Right lobe of liver (tissue), 6 donors: ENCODE data around the gene NABP2. TPM values are rescaled to one million over a fixed set of nuclear protein-coding genes. Genes with fewer than 3 reads are reported as not detected.
A peak's percentile ranks its signal among the peaks of the same experiment; 100 is the strongest.

ENCODE experiments used
- ATAC-seq, 4 donors: fragments of 200-7000 bp; cut with Tn5 transposase; one replicate each; pipeline ENCODE4 v1.9.1; 2020; ENCODE audit warnings: mild to moderate bottlenecking in 4 of 4, moderate library complexity in 4 of 4
- DNase-seq, 3 donors: peaks; one replicate each; pipeline ENCODE4 v3.0.0-alpha.2; 2020
- H3K27ac ChIP-seq, 3 donors: fragments of 200-600 bp; one replicate each; pipeline ENCODE4 v1.8.0; 2022
- H3K27me3 ChIP-seq, 2 donors: fragments of 200-600 bp; one replicate each; pipeline ENCODE4 v1.8.0; 2022
- H3K36me3 ChIP-seq, 4 donors: fragments of 200-600 bp; sonication (generic) in 1 of 4; one replicate each; pipeline versions ENCODE4 v1.5.1 to v1.8.0; 2017 to 2022; ENCODE audit warnings: control low read depth in 1 of 4
- H3K4me1 ChIP-seq, 4 donors: fragments of 200-600 bp; sonication (generic) in 1 of 4; one replicate each; pipeline versions ENCODE4 v1.5.1 to v1.8.0; 2017 to 2022; ENCODE audit warnings: control low read depth in 1 of 4
- H3K4me3 ChIP-seq, 3 donors: fragments of 200-600 bp; one replicate each; pipeline ENCODE4 v1.8.0; 2022
- H3K9me3 ChIP-seq, 4 donors: fragments of 200-600 bp; sonication (generic) in 1 of 4; one replicate each; pipeline versions ENCODE4 v1.5.1 to v1.8.0; 2017 to 2022; ENCODE audit warnings: control low read depth in 1 of 4
- CTCF ChIP-seq, 4 donors: fragments of 200-600 bp in 3 of 4; fragments of 450-650 bp in 1 of 4; IDR thresholded peaks; one replicate each; pipeline versions ENCODE4 v1.5.1 to v1.8.0; 2016 to 2022; ENCODE audit warnings: antibody characterized with exemption in 4 of 4, mild to moderate bottlenecking in 2 of 4
- POLR2A ChIP-seq: fragments of 450-650 bp; IDR thresholded peaks from one replicate; pipeline ENCODE4 v1.6.1; 2017; ENCODE audit warnings: antibody characterized with exemption, mild to moderate bottlenecking
- WGBS: methylation state at CpG from one replicate; pipeline ENCODE4 v1.1.6; 2018; ENCODE audit warnings: low coverage, low lambda C conversion rate; ENCODE audit not compliant: insufficient coverage; ENCODE audit errors: missing lambda C conversion rate; 5-methylcytosine and 5-hydroxymethylcytosine counted together
- intact Hi-C, 2 donors: fragments of 100-400 bp; cut with DNase I; formaldehyde crosslinking; loops; one replicate each; pipeline versions ENCODE4 v1.11.2 to v1.14.1; 2022
- total RNA-seq, 6 experiments: library from RNA; depleted of rRNA in 2 of 6; stranded (reverse); fragments of >200 nt in 2 of 6; fragmentation: NEBNext Ultra II Directional in 3 of 6; extraction: Animal tissue kit (Norgen Biotek cat#: 25700) in 3 of 6; gene quantifications; one replicate each; pipeline versions ENCODE4 v1.1.0 to v1.2.4, GENCODE V29; 2016 to 2023
- donor health status: DM: no; HTN: yes; CAD: no.
- donor health status: DM: no; HTN: no; CAD: no.
- donor health status: DM: no; HTN: no; CAD: no.
- donor health status: DM: no; HTN: yes; CAD: no.
- donor health status: DM: no; HTN: yes; CAD: no.

Gene NABP2
- total RNA-seq, 6 experiments from 2014 or later: 10.3 to 24.3 (median 14.8) TPM

- no peaks in the 10 kb centered on the region for H3K9me3 ChIP-seq
- H3K36me3 ChIP-seq: peaks cover 0 to 18% (median 10%) of the 10 kb centered on the region in 4 donors
- peaks cover 0 to 7% (median 0%) of the 10 kb centered on the region in 4 donors for H3K4me1 ChIP-seq
- WGBS: 30% methylated on average over 1 of the region's 1 CpG
- no peaks in the 10 kb centered on the region for H3K27me3 ChIP-seq
- no peak for TF ChIP-seq POLR2A
- TF ChIP-seq CTCF (IDR thresholded peaks at IDR 0.05): no peak
- DNase-seq (no peak), ATAC-seq (peak in 3 of 4 donors; percentile 14 to 42 (median 29))
- intact Hi-C loops: no loop called here
- H3K4me3 ChIP-seq: no peak overlapping the region
- H3K27ac ChIP-seq: no peak overlapping the region
Measured at GRCh38 chr12:56202366-56202765, 21.8 kb upstream of the NABP2 start.

- DNase-seq: no peak
- TF ChIP-seq CTCF (IDR thresholded peaks at IDR 0.05): no peak
- TF ChIP-seq POLR2A: no peak
- WGBS: 68% methylated on average over 2 of the region's 2 CpGs
- Histone ChIP-seq H3K27ac (no peak overlapping the region), H3K27me3 (no peaks in the 10 kb centered on the region), H3K9me3 (no peaks in the 10 kb centered on the region), H3K4me1 (peaks cover 0 to 7% (median 0%) of the 10 kb centered on the region in 4 donors), H3K4me3 (no peak overlapping the region), H3K36me3 (peaks cover 0 to 23% (median 14%) of the 10 kb centered on the region in 4 donors)
- ATAC-seq: no peak
- intact Hi-C loops: no loop called here
Measured at GRCh38 chr12:56202838-56203237, 21.3 kb upstream of the NABP2 start.

- no peak for DNase-seq
- Histone ChIP-seq H3K4me1 (peaks cover 0 to 7% (median 0%) of the 10 kb centered on the region in 4 donors), H3K36me3 (peaks cover 0 to 33% (median 17%) of the 10 kb centered on the region in 4 donors), H3K4me3 (no peak overlapping the region), H3K27me3 (no peaks in the 10 kb centered on the region), H3K27ac (no peak overlapping the region), H3K9me3 (no peaks in the 10 kb centered on the region)
- intact Hi-C loops: no loop called here
- no peak for ATAC-seq
- TF ChIP-seq CTCF (IDR thresholded peaks at IDR 0.05) (no peak), POLR2A (no peak)
Measured at GRCh38 chr12:56204275-56204674, 19.9 kb upstream of the NABP2 start.

- Histone ChIP-seq H3K36me3 (peaks cover 5 to 44% (median 26%) of the 10 kb centered on the region in 4 donors), H3K4me3 (no peak overlapping the region), H3K27me3 (no peaks in the 10 kb centered on the region), H3K9me3 (no peaks in the 10 kb centered on the region), H3K27ac (no peak overlapping the region), H3K4me1 (peaks cover 0 to 7% (median 0%) of the 10 kb centered on the region in 4 donors)
- no peak for ATAC-seq
- TF ChIP-seq POLR2A: no peak
- no peak for TF ChIP-seq CTCF (IDR thresholded peaks at IDR 0.05)
- no peak for DNase-seq
- intact Hi-C loops: no loop called here
Measured at GRCh38 chr12:56205445-56205844, 18.7 kb upstream of the NABP2 start.
